Astrocyte of the spinal cord (primary cell): ENCODE measurements around the gene PTPRH.
"Not testable (repeated sequence)": the region's sequence is repeated elsewhere in the genome, so short reads cannot be mapped to it uniquely, and the experiment has no call there.

Source experiments
- DNase-seq: peaks from one replicate; pipeline ENCODE4 v3.0.0; 2011; ENCODE audit warnings: low read depth, low spot score
- H3K4me3 ChIP-seq: 2 replicates; pipeline ENCODE4 v1.5.1; 2011; ENCODE audit warnings: low read depth, mild to moderate bottlenecking, low read length, moderate library complexity
- in situ Hi-C: cut with HindIII; loops from 2 replicates; pipeline ENCODE4 v1.10.0; 2017; ENCODE audit warnings: low sequenced_read_pairs
- TF ChIP-seq, protein P1 (sequence below): IDR thresholded peaks from 2 replicates; pipeline ENCODE4 v1.5.1; 2012; ENCODE audit warnings: low read depth, mild to moderate bottlenecking, low read length, inconsistent platforms

Gene PTPRH

DNA sequence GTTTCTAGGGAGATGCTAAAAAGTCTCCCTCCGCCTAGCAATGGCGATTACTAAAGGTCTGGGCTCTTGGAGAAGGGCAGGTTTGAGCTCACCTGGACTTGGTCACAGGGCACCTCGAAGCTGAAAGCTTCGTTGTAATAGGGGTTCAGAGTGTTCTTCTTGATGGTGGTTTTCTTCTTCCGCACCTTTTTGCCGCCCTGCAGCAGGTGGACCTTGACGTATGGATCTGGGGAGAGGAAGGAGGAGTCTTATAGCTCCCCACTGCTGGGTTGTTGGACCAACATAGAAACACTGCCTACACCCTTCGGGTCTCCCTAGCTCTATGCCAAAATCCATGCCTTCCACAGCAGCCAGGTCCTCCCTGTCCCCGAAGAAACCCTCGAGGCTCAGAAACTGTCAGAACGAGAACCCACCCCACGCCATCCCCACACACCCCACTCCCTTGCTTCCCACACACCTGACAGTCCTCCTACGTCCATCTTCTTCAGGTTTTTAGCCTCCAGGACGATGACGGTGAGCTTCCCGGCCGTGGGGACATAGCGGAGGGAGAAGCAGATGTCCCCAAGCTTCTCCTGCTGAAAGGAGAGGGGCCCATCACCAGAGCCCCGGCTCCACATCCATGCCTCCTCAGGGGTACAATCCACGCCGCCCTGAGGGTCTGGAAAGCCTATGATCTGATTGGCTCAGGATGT is 34.7 kb downstream of the PTPRH start:
- in situ Hi-C loops = loop anchor here (10.0 kb wide), 1 partner anchor 220 kb away; no protein-coding TSS in a partner anchor
- TF ChIP-seq, protein P1, sequence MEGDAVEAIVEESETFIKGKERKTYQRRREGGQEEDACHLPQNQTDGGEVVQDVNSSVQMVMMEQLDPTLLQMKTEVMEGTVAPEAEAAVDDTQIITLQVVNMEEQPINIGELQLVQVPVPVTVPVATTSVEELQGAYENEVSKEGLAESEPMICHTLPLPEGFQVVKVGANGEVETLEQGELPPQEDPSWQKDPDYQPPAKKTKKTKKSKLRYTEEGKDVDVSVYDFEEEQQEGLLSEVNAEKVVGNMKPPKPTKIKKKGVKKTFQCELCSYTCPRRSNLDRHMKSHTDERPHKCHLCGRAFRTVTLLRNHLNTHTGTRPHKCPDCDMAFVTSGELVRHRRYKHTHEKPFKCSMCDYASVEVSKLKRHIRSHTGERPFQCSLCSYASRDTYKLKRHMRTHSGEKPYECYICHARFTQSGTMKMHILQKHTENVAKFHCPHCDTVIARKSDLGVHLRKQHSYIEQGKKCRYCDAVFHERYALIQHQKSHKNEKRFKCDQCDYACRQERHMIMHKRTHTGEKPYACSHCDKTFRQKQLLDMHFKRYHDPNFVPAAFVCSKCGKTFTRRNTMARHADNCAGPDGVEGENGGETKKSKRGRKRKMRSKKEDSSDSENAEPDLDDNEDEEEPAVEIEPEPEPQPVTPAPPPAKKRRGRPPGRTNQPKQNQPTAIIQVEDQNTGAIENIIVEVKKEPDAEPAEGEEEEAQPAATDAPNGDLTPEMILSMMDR = no peak
- H3K4me3 ChIP-seq = no peak overlapping the region
- DNase-seq = no peak

DNA sequence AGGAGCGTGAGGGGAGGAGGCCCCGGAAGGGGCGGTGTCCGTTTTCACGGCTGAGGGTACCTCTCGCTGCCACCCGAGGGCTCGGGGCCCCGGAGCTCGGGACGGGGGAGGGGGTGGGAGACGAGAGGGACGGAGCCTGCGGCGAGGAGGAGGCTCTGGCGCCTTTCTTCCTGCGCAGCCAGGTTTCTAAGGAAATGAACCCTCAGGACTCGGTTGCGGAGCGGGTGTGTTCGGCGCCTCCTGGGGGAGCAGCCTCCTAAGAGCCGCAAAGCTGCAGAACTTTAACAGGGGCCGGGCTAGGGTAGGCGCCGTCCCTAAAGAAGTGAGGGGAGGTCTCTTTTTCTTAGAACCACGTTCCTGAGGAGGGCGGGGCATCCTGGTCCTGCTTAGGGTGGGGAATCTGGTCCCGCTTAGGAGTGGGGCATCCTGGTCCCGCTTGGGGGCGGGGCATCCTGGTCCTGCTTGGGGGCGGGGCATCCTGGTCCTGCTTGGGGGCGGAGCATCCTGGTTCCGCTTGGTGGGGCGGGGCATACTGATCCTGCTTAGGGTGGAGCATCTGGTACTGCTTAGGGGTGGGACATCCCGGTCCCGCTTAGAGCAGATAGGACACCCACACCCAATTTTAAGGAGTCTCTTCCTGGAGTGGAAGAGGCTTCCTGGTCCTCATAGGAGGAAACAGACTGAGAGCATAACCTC is 35.4 kb downstream of the PTPRH start:
- TF ChIP-seq, protein P1 = peak; percentile 9
- in situ Hi-C loops = loop anchor here (10.0 kb wide), 1 partner anchor 221 kb away; no protein-coding TSS in a partner anchor
- peak; percentile 57 for DNase-seq
- peak overlapping the region; percentile 42 for H3K4me3 ChIP-seq

DNA sequence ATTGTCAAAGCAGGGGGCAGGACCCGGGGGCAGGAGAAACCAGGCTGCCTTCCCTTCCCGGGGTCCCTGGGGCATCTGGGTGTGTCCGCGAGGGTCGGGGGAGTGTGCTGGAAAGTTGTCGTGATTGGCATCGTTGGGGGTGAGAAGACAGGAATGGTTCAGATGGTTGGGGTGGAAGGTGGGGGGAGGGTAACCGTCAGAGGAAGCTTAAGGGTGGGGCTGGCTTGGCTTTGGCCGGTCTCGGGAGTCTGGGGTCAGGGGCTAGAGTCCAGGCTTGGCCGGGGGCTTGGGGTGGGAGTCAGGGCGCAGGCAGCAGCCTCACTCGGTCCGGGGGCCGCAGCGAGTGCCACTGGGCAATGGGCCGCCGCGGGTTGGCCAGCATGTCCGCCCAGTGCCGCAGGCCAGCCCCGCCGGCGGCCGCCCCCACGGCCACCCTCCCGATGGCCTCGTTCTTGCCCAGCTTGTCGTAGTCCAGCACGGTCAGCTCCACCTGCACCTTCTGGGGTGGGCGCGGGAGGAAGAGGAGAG is 36.1 kb downstream of the PTPRH start:
- TF ChIP-seq, protein P1 = no peak
- H3K4me3 ChIP-seq = peak overlapping the region; percentile 42
- in situ Hi-C loops = loop anchor here (10.0 kb wide), 1 partner anchor 222 kb away; no protein-coding TSS in a partner anchor
- DNase-seq = no peak

DNA sequence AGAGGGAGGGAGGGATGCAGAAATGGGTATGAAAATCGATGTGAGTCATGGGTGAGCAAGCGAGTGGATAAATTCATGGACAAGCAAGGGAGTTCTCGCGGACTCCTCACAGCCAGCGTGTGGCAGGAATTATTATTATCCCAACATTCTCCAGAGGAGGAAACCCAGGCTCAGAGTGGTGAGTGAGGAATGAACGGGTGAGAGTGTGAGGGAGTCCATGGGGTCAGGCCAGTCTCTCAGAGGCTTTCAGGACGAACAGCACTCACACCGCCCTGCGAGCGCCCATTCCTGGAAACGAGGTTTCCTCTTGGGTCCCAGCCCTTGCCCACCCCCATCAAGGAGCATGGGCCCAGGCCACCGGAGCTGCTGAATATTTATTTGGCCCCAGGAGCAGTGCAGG is 36.6 kb downstream of the PTPRH start:
- TF ChIP-seq, protein P1 = no peak
- in situ Hi-C loops = loop anchor here (10.0 kb wide), 1 partner anchor 222 kb away; no protein-coding TSS in a partner anchor
- peak overlapping the region; percentile 42 for H3K4me3 ChIP-seq
- DNase-seq = peak; percentile 29

DNA sequence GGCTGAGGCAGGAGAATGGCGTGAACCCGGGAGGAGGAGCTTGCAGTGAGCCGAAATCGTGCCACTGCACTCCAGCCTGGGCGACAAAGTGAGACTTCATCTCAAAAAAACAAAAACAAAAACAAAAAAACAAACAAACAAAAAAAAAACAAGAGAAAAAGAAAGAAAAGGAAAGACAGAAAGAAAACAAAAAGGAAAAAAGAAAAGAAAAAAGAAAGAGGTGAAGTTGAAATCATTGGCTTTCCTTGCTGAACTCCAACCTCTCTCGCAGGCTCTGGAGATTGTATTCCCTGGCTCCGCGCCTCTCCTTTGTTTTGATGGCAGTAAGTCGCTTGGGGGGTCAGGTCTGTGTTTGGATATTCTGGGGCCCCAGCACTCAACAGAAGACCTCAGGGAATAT is 37.0 kb downstream of the PTPRH start:
- DNase-seq = not testable (repeated sequence)
- in situ Hi-C loops = loop anchor here (10.0 kb wide), 1 partner anchor 222 kb away; no protein-coding TSS in a partner anchor

DNA sequence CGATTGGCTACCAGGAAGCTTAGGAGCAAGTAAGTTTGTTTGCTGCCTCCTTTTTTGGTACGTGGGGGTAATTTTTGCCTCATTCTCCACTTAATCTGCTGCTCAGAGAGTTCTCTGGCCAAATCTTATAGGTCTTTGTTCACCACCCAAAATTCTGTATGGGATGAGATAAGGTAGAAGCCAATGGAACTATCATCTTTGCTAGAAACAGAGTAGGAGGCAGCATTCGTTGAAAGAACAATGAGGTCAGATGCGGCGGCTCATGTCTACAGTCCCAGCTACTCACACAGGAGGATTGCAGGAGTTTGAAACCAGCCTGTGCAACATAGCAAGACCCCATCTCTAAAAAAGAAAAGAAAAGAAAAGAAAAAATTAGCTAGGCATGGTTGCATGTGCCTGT is 37.9 kb downstream of the PTPRH start:
- TF ChIP-seq, protein P1 = no peak
- in situ Hi-C loops = loop anchor here (10.0 kb wide), 1 partner anchor 223 kb away; no protein-coding TSS in a partner anchor
- no peak for DNase-seq
- H3K4me3 ChIP-seq = no peak overlapping the region

More for the DNA sequence above, 37.0 kb downstream of the PTPRH start:
- H3K4me3 ChIP-seq = not testable (repeated sequence)
